Osteoblast (primary cell): Measurements from ENCODE around the gene SELENOM. TPM values are rescaled to one million over a fixed set of nuclear protein-coding genes. Genes with fewer than 3 reads are reported as not detected.
"Not testable (repeated sequence)": the region's sequence is repeated elsewhere in the genome, so short reads cannot be mapped to it uniquely, and the experiment has no call there.

Source experiments
- DNase-seq: peaks from one replicate; pipeline ENCODE4 v3.0.0; 2011; ENCODE audit warnings: low spot score, mixed read lengths; ENCODE audit not compliant: insufficient read length; ENCODE audit errors: missing footprints
- H2AFZ ChIP-seq: 2 replicates; pipeline ENCODE4 v1.6.0; 2011; ENCODE audit warnings: mild to moderate bottlenecking, low read length
- H3K27ac ChIP-seq: 2 replicates; pipeline ENCODE4 v1.5.1; 2011; ENCODE audit warnings: mild to moderate bottlenecking, low read depth, low read length, moderate library complexity
- H3K27me3 ChIP-seq: 2 replicates; pipeline ENCODE4 v1.6.0; 2012; ENCODE audit warnings: mild to moderate bottlenecking, control low read depth, inconsistent platforms, low read length, moderate library complexity; ENCODE audit not compliant: insufficient read depth
- H3K36me3 ChIP-seq: 2 replicates; pipeline ENCODE4 v1.5.1; 2011; ENCODE audit warnings: mild to moderate bottlenecking, low read length, control low read depth, moderate library complexity; ENCODE audit not compliant: insufficient read depth
- H3K4me1 ChIP-seq: 2 replicates; pipeline ENCODE4 v1.5.1; 2011; ENCODE audit warnings: mild to moderate bottlenecking, low read length, control low read depth, moderate library complexity; ENCODE audit not compliant: insufficient read depth
- H3K4me2 ChIP-seq: 2 replicates; pipeline ENCODE4 v1.6.0; 2011; ENCODE audit warnings: mild to moderate bottlenecking, low read length; ENCODE audit not compliant: insufficient read depth
- H3K4me3 ChIP-seq: fragments of 200-600 bp; sonication (generic); 3 replicates; pipeline ENCODE4 v1.5.1; 2012; ENCODE audit warnings: mild to moderate bottlenecking, low read length, inconsistent platforms; ENCODE audit not compliant: insufficient read depth
- H3K79me2 ChIP-seq: 2 replicates; pipeline ENCODE4 v1.6.0; 2012; ENCODE audit warnings: mild to moderate bottlenecking, low read length, control low read depth, inconsistent platforms; ENCODE audit not compliant: insufficient read depth
- H3K9me3 ChIP-seq: 2 replicates; pipeline ENCODE4 v1.5.1; 2011; ENCODE audit warnings: low read depth, low read length, control low read depth
- H4K20me1 ChIP-seq: 2 replicates; pipeline ENCODE4 v1.6.0; 2012; ENCODE audit warnings: mild to moderate bottlenecking, low read length, control low read depth; ENCODE audit not compliant: insufficient read depth
- CTCF ChIP-seq: IDR thresholded peaks from 2 replicates; pipeline ENCODE4 v1.5.1; 2011; ENCODE audit warnings: mild to moderate bottlenecking, low read depth, low read length, moderate library complexity; ENCODE audit errors: extremely low read depth
- total RNA-seq: library from RNA; depleted of rRNA; stranded (reverse); fragments of >200 nt; gene quantifications from 2 replicates; pipeline ENCODE4 v1.2.3, GENCODE V29; 2012

SELENOM gene
- total RNA-seq, 1 donor, result 157 TPM

GRCh38 chr22:31064369-31064768 lies 43.0 kb downstream of the SELENOM start:
- no peak overlapping the region for H3K4me3 ChIP-seq
- no peak overlapping the region for H3K4me2 ChIP-seq
- no peaks in the 10 kb centered on the region for H3K36me3 ChIP-seq
- no peak overlapping the region for H3K27ac ChIP-seq
- no peaks in the 10 kb centered on the region for H3K27me3 ChIP-seq
- H2AFZ ChIP-seq, result no peak overlapping the region
- no peaks in the 10 kb centered on the region for H3K9me3 ChIP-seq
- no peaks in the 10 kb centered on the region for H3K4me1 ChIP-seq
- no peaks in the 10 kb centered on the region for H4K20me1 ChIP-seq
- peak; percentile 5 for DNase-seq
- no peaks in the 10 kb centered on the region for H3K79me2 ChIP-seq
- TF ChIP-seq CTCF, result no peak

- H3K4me3 ChIP-seq, result no peak overlapping the region
- DNase-seq, result no peak
- H3K36me3 ChIP-seq, result no peaks in the 10 kb centered on the region
- H3K4me2 ChIP-seq, result no peak overlapping the region
- H3K9me3 ChIP-seq, result no peaks in the 10 kb centered on the region
- H3K27me3 ChIP-seq, result no peaks in the 10 kb centered on the region
- no peaks in the 10 kb centered on the region for H3K4me1 ChIP-seq
- H3K27ac ChIP-seq, result no peak overlapping the region
- H2AFZ ChIP-seq, result no peak overlapping the region
- H4K20me1 ChIP-seq, result no peaks in the 10 kb centered on the region
- no peaks in the 10 kb centered on the region for H3K79me2 ChIP-seq
- TF ChIP-seq CTCF, result no peak
These were observed 44.7 kb downstream of the SELENOM start for GRCh38 chr22:31062566-31063230.

DNA sequence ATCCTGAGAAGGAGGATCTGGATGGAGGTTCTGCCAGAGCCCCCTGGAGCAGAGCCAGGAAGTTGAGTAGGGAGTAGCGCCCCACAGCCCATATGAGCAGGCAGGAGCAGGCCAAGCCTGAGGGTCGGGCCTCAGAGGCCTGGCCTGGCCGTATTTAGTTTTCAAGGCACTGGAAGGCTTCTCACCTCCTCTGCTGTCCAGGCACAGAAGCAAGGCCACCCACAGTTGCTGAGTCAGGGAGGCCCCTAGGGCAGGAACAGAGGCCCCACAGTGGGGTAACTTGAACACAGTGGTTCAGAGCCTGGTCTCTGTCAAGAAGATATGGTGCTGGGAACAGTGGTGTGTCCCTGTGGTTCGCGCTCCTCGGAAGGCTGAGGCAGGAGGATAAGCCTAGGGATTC lies 47.7 kb downstream of the SELENOM start:
- not testable (repeated sequence) for H3K27me3 ChIP-seq, H4K20me1 ChIP-seq, H3K4me2 ChIP-seq, H3K27ac ChIP-seq, DNase-seq, H3K36me3 ChIP-seq, H3K4me3 ChIP-seq, H3K9me3 ChIP-seq, H3K79me2 ChIP-seq
- Histone ChIP-seq H3K4me1 (peaks cover 12% of the 10 kb centered on the region), H2AFZ (peak overlapping the region; percentile 47)

DNA sequence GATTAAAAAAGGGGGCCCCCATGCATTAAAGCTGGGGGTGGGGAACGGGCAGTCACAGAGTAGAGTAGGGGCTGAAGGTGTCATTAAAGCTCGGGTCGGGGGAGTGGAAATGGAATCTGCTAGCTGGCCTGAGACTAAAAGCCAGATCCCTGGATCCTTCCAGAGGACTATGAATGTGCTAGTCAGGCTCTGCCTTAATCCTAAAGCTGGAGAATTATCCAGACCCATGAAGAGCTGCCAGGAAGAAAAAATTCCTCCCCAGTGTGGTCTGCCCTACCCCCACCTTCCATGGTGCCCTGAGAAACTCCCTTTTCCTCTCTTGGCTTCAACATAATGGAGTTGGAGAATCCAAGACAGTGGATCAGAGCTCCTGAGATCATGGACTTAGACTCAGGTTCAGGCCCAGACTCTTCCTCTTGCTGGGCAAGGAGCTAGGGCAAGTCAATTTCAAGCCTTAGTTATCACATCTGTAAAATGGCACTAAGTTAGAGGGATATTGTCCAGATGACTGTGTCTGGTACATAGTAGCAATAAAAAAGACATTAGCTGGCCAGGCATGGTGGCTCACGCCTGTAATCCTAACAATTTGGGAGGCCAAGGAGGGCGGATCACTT lies 50.3 kb downstream of the SELENOM start:
- H3K4me3 ChIP-seq, result no peak overlapping the region
- DNase-seq, result no peak

More for the DNA sequence above, 50.3 kb downstream of the SELENOM start:
- Histone ChIP-seq H3K4me2 (no peak overlapping the region), H4K20me1 (no peaks in the 10 kb centered on the region), H3K27ac (no peak overlapping the region), H3K79me2 (no peaks in the 10 kb centered on the region), H3K36me3 (no peaks in the 10 kb centered on the region), H3K27me3 (no peaks in the 10 kb centered on the region), H3K4me1 (peaks cover 12% of the 10 kb centered on the region), H2AFZ (no peak overlapping the region), H3K9me3 (no peaks in the 10 kb centered on the region)
- no peak for TF ChIP-seq CTCF
